Bronchial epithelial cell (primary cell): ENCODE measurements around the gene BCAR3. TPM values are rescaled to one million over a fixed set of nuclear protein-coding genes. Genes with fewer than 3 reads are reported as not detected.
A peak's percentile ranks its signal among the peaks of the same experiment; 100 is the strongest.

Experiments used
- DNase-seq: peaks from one replicate; pipeline ENCODE4 v3.0.0-alpha.2; 2010; ENCODE audit warnings: low read depth
- FAIRE-seq: peaks from 2 replicates; lab custom pipeline; 2011; peaks lifted over from hg19 to GRCh38; lab: Jason Lieb, UNC
- H3K27me3 ChIP-seq: 2 replicates; pipeline ENCODE4 v1.5.1; 2011; ENCODE audit warnings: low read length; ENCODE audit not compliant: control insufficient read depth, insufficient read depth
- H3K36me3 ChIP-seq: 2 replicates; pipeline ENCODE4 v1.5.1; 2011; ENCODE audit warnings: low read length; ENCODE audit not compliant: control insufficient read depth, insufficient read depth
- H3K4me3 ChIP-seq: 2 replicates; pipeline ENCODE4 v1.5.1; 2011; ENCODE audit warnings: mild to moderate bottlenecking, low read depth, low read length, control low read depth
- CTCF ChIP-seq: IDR thresholded peaks from 2 replicates; pipeline ENCODE4 v1.5.1; 2011; ENCODE audit warnings: mild to moderate bottlenecking, moderate library complexity, low read length, control low read depth, inconsistent platforms; ENCODE audit not compliant: insufficient read depth, severe bottlenecking
- total RNA-seq: library from RNA; depleted of rRNA; stranded (reverse); fragments of >200 nt; gene quantifications from 2 replicates; pipeline ENCODE4 v1.2.1, GENCODE V29; 2014

BCAR3 gene
- total RNA-seq, 1 donor from 2014 or later: 69.5 TPM

GRCh38 chr1:93576346-93576745, 105.3 kb downstream of the BCAR3 start:
- Histone ChIP-seq H3K27me3 (no peaks in the 10 kb centered on the region), H3K4me3 (no peak overlapping the region), H3K36me3 (peaks cover 28% of the 10 kb centered on the region)
- FAIRE-seq (no peak), DNase-seq (no peak)
- no peak for TF ChIP-seq CTCF

DNA sequence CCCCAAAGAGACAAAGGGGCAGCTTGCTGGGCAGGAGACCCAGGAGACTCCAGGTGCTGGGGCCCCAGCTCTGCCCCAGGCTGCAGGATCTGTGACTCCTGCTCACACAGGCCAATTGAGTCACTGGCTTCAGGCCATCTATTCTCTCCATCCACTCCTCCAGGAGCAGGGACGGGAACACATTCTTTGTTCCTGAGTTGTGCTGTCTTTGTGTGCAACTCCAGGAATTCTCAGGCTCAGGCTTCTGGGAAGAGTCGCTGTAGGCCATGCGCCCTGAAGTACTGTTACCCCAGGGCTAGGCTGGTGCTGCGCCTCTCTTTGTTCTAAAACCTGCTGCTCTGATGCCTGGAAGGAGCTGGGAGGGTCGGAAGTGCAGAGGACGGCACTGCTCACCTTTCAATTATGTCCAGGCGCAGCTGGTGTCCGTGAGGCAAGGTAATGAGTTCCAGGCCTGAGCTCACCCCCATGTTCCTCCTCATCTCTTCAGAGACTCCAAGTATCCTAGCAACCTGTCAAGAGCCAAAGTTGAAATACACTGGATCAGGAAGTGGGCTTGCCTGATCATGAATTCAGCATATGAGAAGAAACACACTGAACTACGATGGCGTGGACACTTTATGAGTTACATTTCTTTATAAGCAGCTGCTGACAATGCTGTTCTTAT, 105.9 kb downstream of the BCAR3 start:
- H3K36me3 ChIP-seq: peaks cover 28% of the 10 kb centered on the region
- H3K27me3 ChIP-seq: no peaks in the 10 kb centered on the region
- DNase-seq (peak; percentile 51), FAIRE-seq (peak; percentile 64)
- no peak for TF ChIP-seq CTCF
- no peak overlapping the region for H3K4me3 ChIP-seq

DNA sequence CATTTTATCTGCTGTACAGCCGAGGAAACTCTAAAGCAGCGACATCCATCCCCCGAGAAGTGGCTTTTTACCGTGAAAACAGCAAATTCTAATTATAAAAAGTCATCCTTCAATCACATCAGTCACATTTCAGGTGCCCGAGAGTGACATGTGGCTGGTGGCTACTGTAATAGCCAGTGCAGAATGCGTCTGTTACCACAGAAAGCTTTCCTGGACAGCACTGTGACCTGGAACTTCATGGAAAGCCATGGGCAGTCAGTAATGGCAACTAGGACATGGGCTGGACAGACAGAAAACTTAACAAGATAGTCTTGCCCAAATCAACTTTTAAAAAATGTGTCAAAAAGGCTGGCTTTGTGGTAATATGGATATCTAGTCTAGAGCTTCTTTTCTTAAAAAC, 106.6 kb downstream of the BCAR3 start:
- Histone ChIP-seq H3K27me3 (no peaks in the 10 kb centered on the region), H3K36me3 (peaks cover 29% of the 10 kb centered on the region), H3K4me3 (no peak overlapping the region)
- no peak for FAIRE-seq
- no peak for TF ChIP-seq CTCF
- DNase-seq: no peak

- no peak for FAIRE-seq
Measured at GRCh38 chr1:93574511-93574910, 107.1 kb downstream of the BCAR3 start.

GRCh38 chr1:93573940-93574469, 107.6 kb downstream of the BCAR3 start:
- FAIRE-seq (no peak), DNase-seq (no peak)
- H3K27me3 ChIP-seq: no peaks in the 10 kb centered on the region
- no peak overlapping the region for H3K4me3 ChIP-seq
- TF ChIP-seq CTCF: no peak
- H3K36me3 ChIP-seq: peaks cover 29% of the 10 kb centered on the region

More at GRCh38 chr1:93574511-93574910, 107.1 kb downstream of the BCAR3 start:
- Histone ChIP-seq H3K36me3 (peaks cover 28% of the 10 kb centered on the region), H3K27me3 (no peaks in the 10 kb centered on the region), H3K4me3 (no peak overlapping the region)
- no peak for TF ChIP-seq CTCF
- no peak for DNase-seq
